Activated naive CD4-positive, alpha-beta T cell treated with anti-CD3 and anti-CD28 coated beads, Interleukin-2, amount 10 ng/mL, durations not matched to agents 7 days and 5 days (primary cell): ENCODE data around the gene INCENP.

Source experiments
- CTCF ChIA-PET: fragments of 350-600 bp; sonication (Branson Sonifier 250); formaldehyde crosslinking; loops from one replicate; lab custom pipeline; 2021; ENCODE audit warnings: antibody characterized with exemption; lab: Charles Lee
- DNase-seq: peaks from one replicate; pipeline ENCODE4 v3.0.0-alpha.2; 2020
- H3K27ac Mint-ChIP-seq: one replicate; pipeline ENCODE4 v1.8.0; 2021; ENCODE audit warnings: mild to moderate bottlenecking, moderate library complexity, mixed read lengths
- H3K27me3 Mint-ChIP-seq: one replicate; pipeline ENCODE4 v1.8.0; 2021; ENCODE audit warnings: mild to moderate bottlenecking, mixed read lengths
- H3K36me3 Mint-ChIP-seq: one replicate; pipeline ENCODE4 v1.8.0; 2021; ENCODE audit warnings: mixed read lengths
- H3K4me1 Mint-ChIP-seq: one replicate; pipeline ENCODE4 v1.8.0; 2021; ENCODE audit warnings: mixed read lengths
- H3K4me3 Mint-ChIP-seq: one replicate; pipeline ENCODE4 v1.8.0; 2021; ENCODE audit warnings: mild to moderate bottlenecking, moderate library complexity, mixed read lengths
- H3K9me3 Mint-ChIP-seq: one replicate; pipeline ENCODE4 v1.8.0; 2021; ENCODE audit warnings: mixed read lengths

Gene INCENP

GRCh38 chr11:62128835-62129234, 5.0 kb downstream of the INCENP start:
- H3K4me3 Mint-ChIP-seq, result no peak overlapping the region
- H3K4me1 Mint-ChIP-seq, result peaks cover 58% of the 10 kb centered on the region
- DNase-seq, result no peak
- no peak overlapping the region for H3K27ac Mint-ChIP-seq
- peaks cover 56% of the 10 kb centered on the region for H3K36me3 Mint-ChIP-seq
- H3K9me3 Mint-ChIP-seq, result no peaks in the 10 kb centered on the region
- CTCF ChIA-PET, result interaction anchor here (1.7 kb wide), 1 partner anchor 21 kb away, joined by 5 read pairs; no protein-coding TSS in a partner anchor
- H3K27me3 Mint-ChIP-seq, result no peaks in the 10 kb centered on the region

DNA sequence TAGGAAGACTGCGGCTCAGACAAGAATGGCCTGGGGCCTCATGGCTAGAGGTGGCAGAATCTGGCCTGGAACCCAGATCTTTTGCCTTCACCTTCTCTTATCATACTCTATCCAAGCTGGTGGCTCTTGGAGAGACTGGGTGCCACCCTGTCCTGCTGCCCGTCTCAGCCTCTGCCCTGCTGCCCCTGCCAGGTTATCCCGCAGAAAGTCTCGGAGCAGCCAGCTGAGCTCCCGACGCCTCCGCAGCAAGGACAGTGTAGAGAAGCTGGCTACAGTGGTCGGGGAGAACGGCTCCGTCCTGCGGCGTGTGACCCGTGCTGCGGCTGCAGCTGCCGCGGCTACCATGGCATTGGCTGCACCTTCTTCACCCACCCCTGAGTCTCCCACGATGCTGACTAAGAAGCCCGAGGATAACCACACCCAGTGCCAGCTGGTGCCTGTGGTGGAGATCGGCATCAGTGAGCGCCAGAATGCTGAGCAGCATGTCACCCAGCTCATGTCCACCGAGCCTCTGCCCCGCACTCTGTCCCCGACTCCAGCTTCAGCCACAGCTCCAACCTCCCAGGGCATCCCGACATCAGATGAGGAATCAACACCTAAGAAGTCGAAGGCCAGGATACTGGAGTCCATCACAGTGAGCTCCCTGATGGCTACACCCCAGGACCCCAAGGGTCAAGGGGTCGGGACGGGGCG, 5.9 kb downstream of the INCENP start:
- no peak overlapping the region for H3K4me3 Mint-ChIP-seq
- CTCF ChIA-PET, result no interaction called here
- DNase-seq, result no peak
- H3K36me3 Mint-ChIP-seq, result peaks cover 58% of the 10 kb centered on the region
- no peak overlapping the region for H3K27ac Mint-ChIP-seq
- H3K9me3 Mint-ChIP-seq, result no peaks in the 10 kb centered on the region
- no peaks in the 10 kb centered on the region for H3K27me3 Mint-ChIP-seq
- peaks cover 63% of the 10 kb centered on the region for H3K4me1 Mint-ChIP-seq

- H3K27me3 Mint-ChIP-seq, result no peaks in the 10 kb centered on the region
- DNase-seq, result no peak
- CTCF ChIA-PET, result interaction anchor here (0.6 to 0.9 kb wide), 2 partner anchors 22 to 684 kb away, joined by 3 read pairs; no protein-coding TSS in a partner anchor
- H3K4me1 Mint-ChIP-seq, result peaks cover 59% of the 10 kb centered on the region
- H3K36me3 Mint-ChIP-seq, result peaks cover 60% of the 10 kb centered on the region
- H3K9me3 Mint-ChIP-seq, result no peaks in the 10 kb centered on the region
- H3K27ac Mint-ChIP-seq, result peak overlapping the region; percentile 42
- H3K4me3 Mint-ChIP-seq, result no peak overlapping the region
These were observed 6.7 kb downstream of the INCENP start for GRCh38 chr11:62130283-62131169.

DNA sequence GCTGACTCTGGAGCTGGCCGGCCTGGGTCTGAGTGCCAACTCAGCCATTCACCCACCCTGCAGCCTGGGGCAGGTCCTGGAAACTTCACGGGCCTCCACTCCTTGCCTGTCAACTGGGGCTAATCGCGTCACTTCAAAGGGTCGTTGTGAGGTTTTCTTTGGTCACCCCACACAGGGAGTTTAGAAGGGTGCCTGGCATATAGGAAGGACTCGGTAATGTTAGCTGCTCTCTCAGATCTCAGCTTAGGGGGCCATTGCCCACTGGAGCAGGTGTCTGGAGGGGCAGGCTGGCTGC, 7.3 kb downstream of the INCENP start:
- H3K4me3 Mint-ChIP-seq, result no peak overlapping the region
- H3K27me3 Mint-ChIP-seq, result no peaks in the 10 kb centered on the region
- no peak overlapping the region for H3K27ac Mint-ChIP-seq
- peaks cover 53% of the 10 kb centered on the region for H3K4me1 Mint-ChIP-seq
- CTCF ChIA-PET, result interaction anchor here (0.6 to 0.9 kb wide), 3 partner anchors 23 to 683 kb away, joined by 3 read pairs; no protein-coding TSS in a partner anchor
- no peaks in the 10 kb centered on the region for H3K9me3 Mint-ChIP-seq
- peaks cover 62% of the 10 kb centered on the region for H3K36me3 Mint-ChIP-seq
- no peak for DNase-seq

DNA sequence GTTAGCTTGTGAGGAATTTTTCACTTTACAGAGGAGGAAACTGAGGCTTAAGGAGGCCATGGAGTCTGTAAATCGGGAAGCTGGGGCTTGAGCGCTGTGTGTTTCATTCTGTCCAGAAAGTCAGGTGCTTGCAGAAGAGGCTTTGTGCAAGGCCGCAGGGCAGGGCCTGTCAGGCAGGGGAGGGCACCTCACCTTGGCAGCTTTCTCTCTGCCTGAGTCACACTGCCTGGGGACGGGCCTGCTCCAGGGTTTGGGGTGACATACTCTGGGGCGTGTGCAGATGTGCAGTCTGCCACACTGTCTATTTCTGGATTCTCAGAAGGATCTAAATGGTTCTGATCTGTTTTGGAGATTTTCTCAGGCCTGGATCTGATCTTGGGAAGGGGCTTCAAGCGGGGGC, 8.4 kb downstream of the INCENP start:
- Mint-ChIP-seq H3K27ac (peak overlapping the region; percentile 49), H3K4me3 (no peak overlapping the region), H3K9me3 (no peaks in the 10 kb centered on the region), H3K27me3 (no peaks in the 10 kb centered on the region), H3K36me3 (peaks cover 67% of the 10 kb centered on the region), H3K4me1 (peaks cover 43% of the 10 kb centered on the region)
- DNase-seq, result no peak
- CTCF ChIA-PET, result no interaction called here

DNA sequence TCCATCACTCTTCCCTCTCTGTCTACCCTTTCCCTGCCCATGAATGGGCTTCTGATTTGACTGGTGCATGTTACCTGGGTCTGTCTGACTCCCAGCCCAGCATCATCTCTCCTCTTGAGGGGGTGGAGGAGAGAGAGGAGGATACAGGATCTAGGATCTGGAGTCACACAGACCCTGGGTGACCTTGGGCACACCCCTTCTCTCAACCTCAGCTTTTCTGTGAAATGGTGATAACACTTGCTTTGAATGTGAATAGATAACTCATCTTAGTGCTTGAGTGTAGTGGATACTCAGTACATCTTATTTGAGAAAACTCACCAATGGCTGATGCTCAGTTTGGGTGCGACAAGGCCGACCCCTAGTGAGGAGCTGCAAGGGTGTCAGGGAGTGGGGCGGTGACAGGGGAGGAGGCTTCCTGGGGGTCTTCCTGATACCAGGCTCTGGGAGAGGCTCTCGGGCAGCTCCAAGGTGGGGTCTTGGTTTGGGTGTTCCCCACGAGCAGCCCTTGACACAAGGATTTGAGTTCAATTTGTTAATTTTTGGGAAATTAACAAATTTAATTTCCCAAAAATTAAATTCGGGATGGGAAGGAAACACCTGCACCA, 9.0 kb downstream of the INCENP start:
- Mint-ChIP-seq H3K4me1 (peaks cover 40% of the 10 kb centered on the region), H3K9me3 (no peaks in the 10 kb centered on the region), H3K4me3 (no peak overlapping the region), H3K27ac (no peak overlapping the region), H3K36me3 (peaks cover 64% of the 10 kb centered on the region), H3K27me3 (no peaks in the 10 kb centered on the region)
- CTCF ChIA-PET, result interaction anchor here (1.5 kb wide), 1 partner anchor 11 kb away, joined by 3 read pairs; no protein-coding TSS in a partner anchor
- no peak for DNase-seq

- Mint-ChIP-seq H3K4me1 (peaks cover 40% of the 10 kb centered on the region), H3K9me3 (no peaks in the 10 kb centered on the region), H3K4me3 (no peak overlapping the region), H3K27ac (no peak overlapping the region), H3K27me3 (no peaks in the 10 kb centered on the region), H3K36me3 (peaks cover 59% of the 10 kb centered on the region)
- no peak for DNase-seq
- CTCF ChIA-PET, result interaction anchor here (1.5 kb wide), 1 partner anchor 11 kb away, joined by 3 read pairs; no protein-coding TSS in a partner anchor
These were observed 9.7 kb downstream of the INCENP start for GRCh38 chr11:62133328-62134065.

- CTCF ChIA-PET, result no interaction called here
- H3K4me3 Mint-ChIP-seq, result no peak overlapping the region
- DNase-seq, result no peak
- no peaks in the 10 kb centered on the region for H3K9me3 Mint-ChIP-seq
- peaks cover 25% of the 10 kb centered on the region for H3K4me1 Mint-ChIP-seq
- H3K27ac Mint-ChIP-seq, result no peak overlapping the region
- peaks cover 45% of the 10 kb centered on the region for H3K36me3 Mint-ChIP-seq
- H3K27me3 Mint-ChIP-seq, result no peaks in the 10 kb centered on the region
These were observed 13.6 kb downstream of the INCENP start for GRCh38 chr11:62137276-62137861.

DNA sequence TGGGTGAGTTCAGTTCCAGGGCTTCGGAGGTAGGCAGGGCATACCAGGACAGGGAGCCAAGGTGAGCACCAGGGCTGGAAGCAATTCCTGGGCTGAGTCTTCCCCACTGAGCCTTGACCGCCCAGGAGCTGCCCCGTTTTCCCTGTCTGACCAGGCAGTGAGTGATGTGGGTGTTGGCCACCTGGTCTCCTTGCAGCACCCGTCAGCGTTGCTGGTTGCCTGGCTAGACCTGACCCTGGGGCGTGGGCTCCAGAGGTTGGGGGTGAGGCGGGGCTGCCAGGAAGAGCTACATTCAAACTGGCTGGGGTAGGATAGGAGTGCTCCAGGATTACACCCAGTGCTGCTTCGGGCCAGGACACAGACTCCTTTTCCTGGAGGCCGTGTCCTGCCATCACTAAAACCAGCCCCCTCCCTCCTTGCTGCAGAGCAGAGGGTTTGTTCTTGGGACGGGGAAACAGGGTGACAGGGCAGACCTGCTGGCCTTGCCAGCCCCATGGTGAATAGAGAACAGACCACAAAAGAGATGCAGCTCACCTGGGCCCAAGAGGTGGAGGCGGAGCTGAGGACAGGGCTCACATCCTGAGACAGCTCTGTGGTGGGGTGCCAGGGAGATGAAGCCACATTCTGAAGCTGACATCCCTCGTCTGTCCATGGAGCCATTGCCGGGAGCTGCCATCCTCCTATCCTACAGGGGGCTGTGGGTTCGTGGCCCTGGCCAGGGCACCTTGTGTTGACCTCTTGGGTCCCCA, 14.2 kb downstream of the INCENP start:
- Mint-ChIP-seq H3K27ac (no peak overlapping the region), H3K9me3 (no peaks in the 10 kb centered on the region), H3K4me3 (no peak overlapping the region), H3K27me3 (no peaks in the 10 kb centered on the region), H3K4me1 (peaks cover 18% of the 10 kb centered on the region), H3K36me3 (peaks cover 43% of the 10 kb centered on the region)
- no peak for DNase-seq
- CTCF ChIA-PET, result interaction anchor here (1.0 kb wide), 1 partner anchor 66 kb away, joined by 3 read pairs; no protein-coding TSS in a partner anchor

DNA sequence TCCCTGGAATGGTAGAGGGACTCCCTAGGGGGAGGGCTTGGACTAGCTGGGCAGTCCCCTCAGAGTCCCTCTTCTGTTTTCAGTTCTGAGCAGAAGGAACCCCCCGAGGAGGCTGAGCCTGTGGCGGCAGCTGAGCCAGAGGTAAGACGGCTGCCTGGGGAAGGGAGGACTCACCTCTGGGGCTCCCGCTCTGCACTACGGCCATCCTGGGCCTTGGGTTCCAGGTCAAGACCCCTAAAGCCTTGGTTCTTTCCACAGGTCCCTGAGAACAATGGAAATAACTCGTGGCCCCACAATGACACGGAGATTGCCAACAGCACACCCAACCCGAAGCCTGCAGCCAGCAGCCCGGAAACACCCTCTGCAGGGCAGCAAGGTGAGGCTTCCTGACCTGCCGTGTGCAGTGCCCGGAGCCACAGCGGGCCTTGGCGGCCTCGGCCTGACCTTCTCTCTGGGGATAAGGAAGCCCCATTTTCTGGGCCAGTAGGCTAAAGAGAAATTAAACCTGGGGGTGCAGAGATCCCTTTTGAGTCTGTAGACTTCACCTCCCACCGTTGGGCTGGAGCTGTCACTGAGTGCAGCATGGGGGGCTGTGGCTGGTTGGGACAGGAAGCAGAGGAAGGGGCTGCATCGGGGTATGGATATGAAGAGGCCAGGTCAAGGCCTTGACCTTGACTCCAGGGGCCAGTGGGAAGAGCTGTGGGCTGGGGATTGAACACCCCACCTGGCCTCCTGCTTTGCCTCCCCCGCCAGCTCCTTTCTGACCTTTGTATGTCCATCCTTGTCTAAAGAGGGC, 15.0 kb downstream of the INCENP start:
- CTCF ChIA-PET, result interaction anchor here (1.0 kb wide), 1 partner anchor 65 kb away, joined by 3 read pairs; no protein-coding TSS in a partner anchor
- H3K4me3 Mint-ChIP-seq, result no peak overlapping the region
- H3K36me3 Mint-ChIP-seq, result peaks cover 44% of the 10 kb centered on the region
- peaks cover 11% of the 10 kb centered on the region for H3K4me1 Mint-ChIP-seq
- no peaks in the 10 kb centered on the region for H3K27me3 Mint-ChIP-seq
- H3K27ac Mint-ChIP-seq, result peak overlapping the region; percentile 37
- no peak for DNase-seq
- H3K9me3 Mint-ChIP-seq, result no peaks in the 10 kb centered on the region

- Mint-ChIP-seq H3K36me3 (peaks cover 46% of the 10 kb centered on the region), H3K4me3 (no peak overlapping the region), H3K27me3 (no peaks in the 10 kb centered on the region), H3K4me1 (peaks cover 4% of the 10 kb centered on the region), H3K9me3 (no peaks in the 10 kb centered on the region), H3K27ac (no peak overlapping the region)
- CTCF ChIA-PET, result no interaction called here
- DNase-seq, result no peak
These were observed 15.9 kb downstream of the INCENP start for GRCh38 chr11:62139526-62140303.
